H1 (cell line): Measurements from ENCODE around the gene GRID1. TPM values are rescaled to one million over a fixed set of nuclear protein-coding genes. Genes with fewer than 3 reads are reported as not detected.

Experiments used
- CTCF ChIA-PET: fragments of 300-600 bp; sonication (Branson Sonifier 250); formaldehyde crosslinking; loops from one replicate; lab custom pipeline; 2021; ENCODE audit not compliant: partially characterized antibody; lab: Charles Lee
- POLR2A ChIA-PET: fragments of 300-600 bp; sonication (Branson Sonifier 250); formaldehyde crosslinking; loops from one replicate; lab custom pipeline; 2021; ENCODE audit warnings: inconsistent platforms; ENCODE audit not compliant: partially characterized antibody; lab: Charles Lee
- DNase-seq, 2 experiments: peaks; one replicate each; pipeline versions ENCODE4 v3.0.0 to v3.0.0-alpha.2; 2010 to 2022; ENCODE audit warnings: low spot score in 2 of 2, low read depth in 1 of 2, mixed read lengths in 1 of 2
- FAIRE-seq: peaks from 2 replicates; lab custom pipeline; 2011; peaks lifted over from hg19 to GRCh38; lab: Jason Lieb, UNC
- H2AFZ ChIP-seq: 2 replicates; pipeline ENCODE4 v1.8.1; 2012; ENCODE audit warnings: low read length, inconsistent platforms
- H2AK5ac ChIP-seq: 2 replicates; pipeline ENCODE4 v1.6.1; 2013; ENCODE audit warnings: low read depth, low read length
- H2BK120ac ChIP-seq: replicated peaks from 2 replicates; pipeline ENCODE3; 2013; ENCODE audit warnings: low read depth, low read length, inconsistent platforms
- H2BK12ac ChIP-seq: 2 replicates; pipeline ENCODE4 v1.6.1; 2013; ENCODE audit warnings: low read depth, low read length
- H2BK15ac ChIP-seq: 2 replicates; pipeline ENCODE4 v1.6.1; 2013; ENCODE audit warnings: low read length
- H2BK20ac ChIP-seq: 2 replicates; pipeline ENCODE4 v1.6.1; 2013; ENCODE audit warnings: low read length
- H2BK5ac ChIP-seq: 2 replicates; pipeline ENCODE4 v1.6.1; 2013; ENCODE audit warnings: low read depth, low read length
- H3K14ac ChIP-seq: 2 replicates; pipeline ENCODE4 v1.6.1; 2013; ENCODE audit warnings: inconsistent platforms; ENCODE audit not compliant: insufficient read length
- H3K18ac ChIP-seq: 2 replicates; pipeline ENCODE4 v1.6.1; 2013; ENCODE audit warnings: low read length; ENCODE audit errors: extremely low read depth
- H3K23ac ChIP-seq: 2 replicates; pipeline ENCODE4 v1.6.1; 2013; ENCODE audit warnings: inconsistent platforms; ENCODE audit not compliant: insufficient read length
- H3K23me2 ChIP-seq: 2 replicates; pipeline ENCODE4 v1.6.1; 2013; ENCODE audit warnings: low read depth, low read length
- H3K27ac ChIP-seq: 2 replicates; pipeline ENCODE4 v1.6.1; 2011; ENCODE audit warnings: low read depth, low read length, inconsistent platforms
- H3K27me3 ChIP-seq, 4 experiments: replicated peaks in 1 of 4; 1 replicate in 1 of 4; 2 replicates in 3 of 4; pipeline versions ENCODE4 v1.6.1 to v1.8.1; 2011 to 2013; ENCODE audit warnings: low read length in 3 of 4, mild to moderate bottlenecking in 3 of 4, inconsistent platforms in 2 of 4, mixed read lengths in 2 of 4, moderate library complexity in 1 of 4; ENCODE audit not compliant: control insufficient read depth in 3 of 4, insufficient read depth in 3 of 4; ENCODE audit errors: extremely low read depth in 1 of 4
- H3K36me3 ChIP-seq, 4 experiments: 2 replicates each; pipeline versions ENCODE4 v1.6.1 to v1.8.1; 2011 to 2013; ENCODE audit warnings: mild to moderate bottlenecking in 4 of 4, low read length in 3 of 4, moderate library complexity in 2 of 4, control low read depth in 1 of 4, inconsistent platforms in 1 of 4; ENCODE audit not compliant: insufficient read depth in 4 of 4, control insufficient read depth in 2 of 4
- H3K4ac ChIP-seq: replicated peaks from 2 replicates; pipeline ENCODE3; 2013; ENCODE audit warnings: low read length, low read depth, mixed read lengths, inconsistent platforms; ENCODE audit not compliant: insufficient read length
- H3K4me1 ChIP-seq, 4 experiments: replicated peaks in 1 of 4; 1 replicate in 1 of 4; 2 replicates in 3 of 4; pipeline versions ENCODE4 v1.6.1 to v1.8.1; 2011 to 2013; ENCODE audit warnings: low read length in 3 of 4, inconsistent platforms in 2 of 4, mixed read lengths in 1 of 4; ENCODE audit not compliant: insufficient read depth in 4 of 4, control insufficient read depth in 3 of 4
- H3K4me2 ChIP-seq, 2 experiments: 2 replicates each; pipeline versions ENCODE4 v1.6.1 to v1.8.1; 2011 to 2013; ENCODE audit warnings: low read depth in 2 of 2, low read length in 2 of 2, control low read depth in 1 of 2, inconsistent platforms in 1 of 2, mild to moderate bottlenecking in 1 of 2; ENCODE audit not compliant: insufficient read depth in 1 of 2
- H3K4me3 ChIP-seq, 4 experiments: fragments of 200-600, 300-600 bp in 1 of 4; sonication (generic), shearing (Covaris generic), sonication (Bioruptor Twin) in 1 of 4; 2 replicates each; pipeline versions ENCODE4 v1.5.1 to v1.8.1; 2011 to 2016; ENCODE audit warnings: low read length in 4 of 4, low read depth in 3 of 4, control low read depth in 2 of 4, inconsistent platforms in 2 of 4, mild to moderate bottlenecking in 2 of 4, mixed read lengths in 1 of 4, moderate library complexity in 1 of 4; ENCODE audit not compliant: insufficient read depth in 2 of 4; ENCODE audit errors: extremely low read depth in 1 of 4
- H3K56ac ChIP-seq: replicated peaks from 2 replicates; pipeline ENCODE3; 2013; ENCODE audit warnings: low read depth, mild to moderate bottlenecking, mixed read lengths, low read length, inconsistent platforms; ENCODE audit not compliant: insufficient read length
- H3K79me1 ChIP-seq: 2 replicates; pipeline ENCODE4 v1.6.1; 2013; ENCODE audit warnings: low read depth, low read length, control low read depth
- H3K79me2 ChIP-seq, 2 experiments: 2 replicates each; pipeline versions ENCODE4 v1.6.1 to v1.8.1; 2012 to 2013; ENCODE audit warnings: low read length in 2 of 2, mild to moderate bottlenecking in 2 of 2, inconsistent platforms in 1 of 2; ENCODE audit not compliant: insufficient read depth in 2 of 2, control insufficient read depth in 1 of 2
- H3K9ac ChIP-seq, 4 experiments: replicated peaks in 1 of 4; 1 replicate in 1 of 4; 2 replicates in 3 of 4; pipeline versions ENCODE4 v1.6.1 to v1.8.1; 2011 to 2013; ENCODE audit warnings: low read depth in 3 of 4, low read length in 3 of 4, control low read depth in 2 of 4, mild to moderate bottlenecking in 2 of 4, moderate library complexity in 2 of 4, inconsistent platforms in 1 of 4; ENCODE audit errors: extremely low read depth in 1 of 4
- H3K9me3 ChIP-seq, 2 experiments: 2 replicates each; pipeline versions ENCODE4 v1.6.1 to v1.8.1; 2012 to 2013; ENCODE audit warnings: mild to moderate bottlenecking in 2 of 2, moderate library complexity in 2 of 2, control low read depth in 1 of 2, inconsistent platforms in 1 of 2, low read depth in 1 of 2, low read length in 1 of 2, mixed read lengths in 1 of 2; ENCODE audit not compliant: insufficient read depth in 2 of 2
- H4K20me1 ChIP-seq, 2 experiments: replicated peaks in 1 of 2; 2 replicates each; pipeline versions ENCODE3 to v1.8.1; 2011 to 2013; ENCODE audit warnings: inconsistent platforms in 2 of 2, low read length in 2 of 2, mild to moderate bottlenecking in 1 of 2; ENCODE audit not compliant: insufficient read depth in 2 of 2, control insufficient read depth in 1 of 2
- H4K5ac ChIP-seq: 2 replicates; pipeline ENCODE4 v1.6.1; 2013; ENCODE audit warnings: low read length, low read depth, mixed read lengths, inconsistent platforms; ENCODE audit not compliant: insufficient read length
- H4K8ac ChIP-seq: 2 replicates; pipeline ENCODE4 v1.8.0; 2013; ENCODE audit warnings: mild to moderate bottlenecking, moderate library complexity, low read length, inconsistent platforms; ENCODE audit not compliant: insufficient read depth; ENCODE audit errors: extremely low read depth
- H4K91ac ChIP-seq: replicated peaks from 2 replicates; pipeline ENCODE3; 2013; ENCODE audit warnings: low read length, mixed read lengths, inconsistent platforms; ENCODE audit not compliant: insufficient read length
- CHD1 ChIP-seq: IDR thresholded peaks from 2 replicates; pipeline ENCODE4 v1.6.1; 2012; ENCODE audit warnings: low read depth, low read length, improper control_type of control experiment
- CREB1 ChIP-seq: IDR thresholded peaks from 2 replicates; pipeline ENCODE4 v1.6.1; 2012; ENCODE audit warnings: inconsistent platforms
- EGR1 ChIP-seq: IDR thresholded peaks from 2 replicates; pipeline ENCODE4 v1.6.1; 2011; ENCODE audit warnings: low read depth, low read length, borderline replicate concordance
- NRF1 ChIP-seq: IDR thresholded peaks from 2 replicates; pipeline ENCODE4 v1.6.1; 2011; ENCODE audit warnings: mild to moderate bottlenecking, low read depth, low read length, improper control_type of control experiment
- RXRA ChIP-seq: IDR thresholded peaks from 2 replicates; pipeline ENCODE4 v1.6.1; 2011; ENCODE audit warnings: low read depth, mild to moderate bottlenecking, low read length, moderate library complexity; ENCODE audit not compliant: insufficient read depth
- SAP30 ChIP-seq: fragments of 300-600 bp; sonication (generic); IDR thresholded peaks from 2 replicates; pipeline ENCODE4 v1.7.1; 2012; ENCODE audit warnings: low read length, moderate library complexity, mild to moderate bottlenecking, inconsistent platforms; ENCODE audit not compliant: insufficient read depth, insufficient replicate concordance
- SIRT6 ChIP-seq: IDR thresholded peaks from one replicate; pipeline ENCODE4 v1.7.1; 2012; ENCODE audit warnings: low read length, inconsistent platforms
- SRF ChIP-seq: IDR thresholded peaks from 2 replicates; pipeline ENCODE4 v1.6.1; 2011; ENCODE audit warnings: mild to moderate bottlenecking, low read depth, low read length, moderate library complexity
- TBP ChIP-seq: IDR thresholded peaks from 2 replicates; pipeline ENCODE4 v1.6.1; 2011; ENCODE audit warnings: low read depth, low read length, improper control_type of control experiment
- ZNF274 ChIP-seq: IDR thresholded peaks from 2 replicates; pipeline ENCODE4 v1.7.0; 2012; ENCODE audit warnings: low read length, borderline replicate concordance; ENCODE audit errors: extremely low read depth
- WGBS, 2 experiments: shearing (Covaris generic) in 1 of 2; methylation state at CpG; one replicate each; pipeline versions ENCODE4 v1.1.6 to v1.1.7; 2013 to 2015; ENCODE audit warnings: low lambda C conversion rate in 2 of 2, mixed read lengths in 2 of 2, inconsistent platforms in 1 of 2, low coverage in 1 of 2, missing lambda C conversion rate in 1 of 2; ENCODE audit not compliant: insufficient replicate concordance in 2 of 2, insufficient coverage in 1 of 2, insufficient read length in 1 of 2; ENCODE audit errors: extremely low coverage in 1 of 2, missing lambda C conversion rate in 1 of 2; 5-methylcytosine and 5-hydroxymethylcytosine counted together
- polyA plus RNA-seq, 7 experiments: library from polyadenylated mRNA; depleted of rRNA in 3 of 7; stranded (reverse) in 5 of 7; unstranded in 2 of 7; fragments of >200 nt in 5 of 7; fragments of 200-250 nt in 2 of 7; gene quantifications; 1 replicate in 5 of 7; 2 replicates in 1 of 7; 4 replicates in 1 of 7; pipeline versions ENCODE4 v1.2.1 to v1.2.3, GENCODE V29; 2011 to 2013; ENCODE audit warnings: missing spikeins in 2 of 7, mixed read lengths in 2 of 7
- total RNA-seq: library from RNA; stranded (reverse); fragmentation: NEBNext Ultra II Directional; extraction: Animal tissue kit (Norgen Biotek cat#: 25700); gene quantifications from 2 replicates; pipeline ENCODE4 v1.2.1, GENCODE V29; 2021
- TF ChIP-seq, protein P1 (sequence below): IDR thresholded peaks from 2 replicates; pipeline ENCODE4 v1.6.1; 2012; ENCODE audit warnings: low read length, inconsistent platforms

GRID1 gene
- total and polyA plus RNA-seq, 2 of the 8 experiments (the other 6 are each of a cell fraction or from before 2014, with no cell fraction given): 0.22 to 0.30 TPM

DNA sequence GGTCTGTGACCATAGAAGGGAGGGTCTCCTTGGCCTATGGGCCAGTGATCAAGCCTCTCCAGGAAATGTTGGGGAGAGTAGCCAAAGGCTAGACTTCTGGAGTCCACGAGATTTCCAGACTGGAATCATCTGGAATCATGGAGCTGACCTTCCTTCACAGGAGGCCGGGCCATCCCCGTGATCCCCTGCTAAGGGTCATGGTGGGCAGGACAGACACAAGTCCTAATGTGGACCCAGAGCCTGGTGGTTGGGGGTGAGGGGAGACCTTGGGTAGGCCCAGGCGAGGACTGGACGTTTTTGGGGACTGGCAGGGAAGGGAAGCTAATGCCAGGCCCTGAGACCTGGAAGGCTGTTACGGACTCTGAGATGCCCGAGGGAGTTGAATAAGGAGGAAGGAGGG lies 9.8 kb upstream of the GRID1 start:
- H2BK12ac ChIP-seq: peak overlapping the region; percentile 77; the same call in 1 of the 2 replicates
- WGBS, 2 experiments: 74% methylated on average over 7 of the region's 7 CpGs; no CpG with 5 or more reads in 1 of the 2 experiments
- no peak overlapping the region for H3K9ac ChIP-seq
- H2AK5ac ChIP-seq: no peak overlapping the region
- no peak overlapping the region for H2AFZ ChIP-seq
- H3K4me1 ChIP-seq: peaks cover 0 to 3% (median 0%) of the 10 kb centered on the region in 4 experiments; a peak in 1 of 7 replicates
- FAIRE-seq (no peak), DNase-seq (no peak)
- H3K14ac ChIP-seq: no peak overlapping the region
- no peak overlapping the region for H3K23ac ChIP-seq
- peaks cover 7 to 33% (median 16%) of the 10 kb centered on the region in 4 experiments for H3K27me3 ChIP-seq
- H3K36me3 ChIP-seq: no peaks in the 10 kb centered on the region
- H2BK15ac ChIP-seq: no peak overlapping the region
- no peak overlapping the region for H3K4ac ChIP-seq
- no peaks in the 10 kb centered on the region for H3K23me2 ChIP-seq
- no peaks in the 10 kb centered on the region for H3K9me3 ChIP-seq
- H2BK5ac ChIP-seq: no peak overlapping the region
- H2BK20ac ChIP-seq: no peak overlapping the region
- no peak overlapping the region; a peak in 2 of 8 replicates for H3K4me3 ChIP-seq
- H3K4me2 ChIP-seq: peak overlapping the region; percentile 5 to 56; a peak in 2 of 4 replicates
- H3K27ac ChIP-seq: no peak overlapping the region
- no peak overlapping the region for H3K18ac ChIP-seq
- no peaks in the 10 kb centered on the region for H3K79me2 ChIP-seq
- H4K20me1 ChIP-seq: peaks cover 0 to 2% of the 10 kb centered on the region in 2 experiments
- no peak overlapping the region for H3K56ac ChIP-seq
- no peak overlapping the region for H4K8ac ChIP-seq
- ChIA-PET POLR2A (interaction anchor here (0.6 kb wide), 1 partner anchor 212 kb away, joined by 4 read pairs; no protein-coding TSS in a partner anchor), CTCF (interaction anchor here (0.8 to 25.6 kb wide), 12 partner anchors 9 to 512 kb away, joined by 3 to 498 read pairs (median 4); no protein-coding TSS in a partner anchor)
- H4K91ac ChIP-seq: no peak overlapping the region
- no peak overlapping the region for H2BK120ac ChIP-seq
- no peak overlapping the region for H4K5ac ChIP-seq
- no peaks in the 10 kb centered on the region for H3K79me1 ChIP-seq
- no peak for TF ChIP-seq TBP
- TF ChIP-seq ZNF274: no peak
- TF ChIP-seq EGR1: no peak
- TF ChIP-seq NRF1: no peak
- no peak for TF ChIP-seq RXRA
- TF ChIP-seq SIRT6: no peak
- no peak for TF ChIP-seq SAP30
- no peak for TF ChIP-seq CHD1
- no peak for TF ChIP-seq CREB1
- TF ChIP-seq SRF: no peak
- TF ChIP-seq, protein P1, sequence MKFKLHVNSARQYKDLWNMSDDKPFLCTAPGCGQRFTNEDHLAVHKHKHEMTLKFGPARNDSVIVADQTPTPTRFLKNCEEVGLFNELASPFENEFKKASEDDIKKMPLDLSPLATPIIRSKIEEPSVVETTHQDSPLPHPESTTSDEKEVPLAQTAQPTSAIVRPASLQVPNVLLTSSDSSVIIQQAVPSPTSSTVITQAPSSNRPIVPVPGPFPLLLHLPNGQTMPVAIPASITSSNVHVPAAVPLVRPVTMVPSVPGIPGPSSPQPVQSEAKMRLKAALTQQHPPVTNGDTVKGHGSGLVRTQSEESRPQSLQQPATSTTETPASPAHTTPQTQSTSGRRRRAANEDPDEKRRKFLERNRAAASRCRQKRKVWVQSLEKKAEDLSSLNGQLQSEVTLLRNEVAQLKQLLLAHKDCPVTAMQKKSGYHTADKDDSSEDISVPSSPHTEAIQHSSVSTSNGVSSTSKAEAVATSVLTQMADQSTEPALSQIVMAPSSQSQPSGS: no peak
